Common myeloid progenitor, CD34-positive (primary cell): ENCODE results near the gene SUSD3.
A peak's percentile ranks its signal among the peaks of the same experiment; 100 is the strongest.
"Not testable (repeated sequence)": the region's sequence is repeated elsewhere in the genome, so short reads cannot be mapped to it uniquely, and the experiment has no call there.

ENCODE experiments used
- CTCF ChIA-PET: fragments of 350-600 bp; sonication (Branson Sonifier 250); formaldehyde crosslinking; loops from one replicate; lab custom pipeline; 2021; ENCODE audit warnings: antibody characterized with exemption; lab: Charles Lee
- POLR2A ChIA-PET: fragments of 350-600 bp; sonication (Branson Sonifier 250); formaldehyde crosslinking; loops from one replicate; lab custom pipeline; 2021; ENCODE audit warnings: antibody characterized with exemption; lab: Charles Lee
- DNase-seq, 3 donors: peaks; one replicate each; pipeline versions ENCODE4 v3.0.0 to v3.0.0-alpha.2; 2013
- H3K27ac ChIP-seq, 2 experiments: 1 replicate in 1 of 2; 2 replicates in 1 of 2; pipeline ENCODE4 v1.7.0; 2013; ENCODE audit warnings: inconsistent platforms in 2 of 2, low read length in 2 of 2, mild to moderate bottlenecking in 2 of 2, low read depth in 1 of 2, moderate library complexity in 1 of 2; ENCODE audit not compliant: severe bottlenecking in 2 of 2, insufficient read depth in 1 of 2, poor library complexity in 1 of 2
- H3K27me3 ChIP-seq, 5 experiments: replicated peaks in 2 of 5; 1 replicate in 3 of 5; 2 replicates in 2 of 5; pipeline versions ENCODE4 v1.6.1 to v1.7.0; 2013; ENCODE audit warnings: low read length in 4 of 5, mild to moderate bottlenecking in 2 of 5, moderate library complexity in 2 of 5, inconsistent platforms in 1 of 5; ENCODE audit not compliant: insufficient read depth in 5 of 5, control insufficient read depth in 4 of 5
- H3K36me3 ChIP-seq, 4 experiments: 1 replicate in 2 of 4; 2 replicates in 2 of 4; pipeline versions ENCODE4 v1.6.1 to v1.7.0; 2013; ENCODE audit warnings: low read length in 3 of 4, control low read depth in 1 of 4, mild to moderate bottlenecking in 1 of 4; ENCODE audit not compliant: control insufficient read depth in 4 of 4, insufficient read depth in 4 of 4
- H3K4me1 ChIP-seq, 4 experiments: 1 replicate in 3 of 4; 2 replicates in 1 of 4; pipeline versions ENCODE4 v1.6.1 to v1.7.1; 2013; ENCODE audit warnings: low read length in 3 of 4, mild to moderate bottlenecking in 3 of 4, control low read depth in 1 of 4, inconsistent platforms in 1 of 4, moderate library complexity in 1 of 4; ENCODE audit not compliant: control insufficient read depth in 4 of 4, insufficient read depth in 4 of 4; ENCODE audit errors: control extremely low read depth in 1 of 4
- H3K4me3 ChIP-seq, 7 experiments: 1 replicate in 4 of 7; 2 replicates in 3 of 7; pipeline versions ENCODE4 v1.5.1 to v1.7.0; 2013; ENCODE audit warnings: mild to moderate bottlenecking in 7 of 7, low read length in 6 of 7, moderate library complexity in 6 of 7, inconsistent platforms in 2 of 7, low read depth in 2 of 7, control low read depth in 1 of 7; ENCODE audit not compliant: insufficient read depth in 4 of 7, control insufficient read depth in 1 of 7; ENCODE audit errors: extremely low read depth in 1 of 7
- H3K9me3 ChIP-seq, 5 experiments: 1 replicate in 4 of 5; 2 replicates in 1 of 5; pipeline versions ENCODE4 v1.6.1 to v1.7.1; 2013; ENCODE audit warnings: low read length in 4 of 5, mild to moderate bottlenecking in 2 of 5, inconsistent platforms in 1 of 5, low read depth in 1 of 5, moderate library complexity in 1 of 5; ENCODE audit not compliant: control insufficient read depth in 4 of 5, insufficient read depth in 2 of 5; ENCODE audit errors: control extremely low read depth in 1 of 5
- WGBS: methylation state at CpG from one replicate; pipeline ENCODE4 v1.1.5; 2013; ENCODE audit not compliant: insufficient coverage; 5-methylcytosine and 5-hydroxymethylcytosine counted together

Gene SUSD3

GRCh38 chr9:93098236-93098946 lies 39.9 kb downstream of the SUSD3 start:
- Histone ChIP-seq H3K27ac (peak overlapping the region; percentile 84 to 88), H3K9me3 (peaks cover 0 to 2% (median 0%) of the 10 kb centered on the region in 5 experiments), H3K4me1 (peaks cover 11 to 66% (median 62%) of the 10 kb centered on the region in 4 experiments), H3K27me3 (no peaks in the 10 kb centered on the region), H3K4me3 (peak overlapping the region; percentile 80 to 98 (median 91)), H3K36me3 (peaks cover 0 to under 1% (median under 1%) of the 10 kb centered on the region in 4 experiments)
- under 1% methylated on average over 13 of the region's 15 CpGs for WGBS
- ChIA-PET CTCF (interaction anchor here (0.6 to 2.7 kb wide), 12 partner anchors 10 to 95 kb away, joined by 3 to 8 read pairs (median 4); no protein-coding TSS in a partner anchor), POLR2A (interaction anchor here (0.6 to 1.4 kb wide), 5 partner anchors 9 to 39 kb away, joined by 3 to 13 read pairs (median 6); partner anchors contain the start of gene NINJ1)
- peak; percentile 94 to 99 (median 99) for DNase-seq

DNA sequence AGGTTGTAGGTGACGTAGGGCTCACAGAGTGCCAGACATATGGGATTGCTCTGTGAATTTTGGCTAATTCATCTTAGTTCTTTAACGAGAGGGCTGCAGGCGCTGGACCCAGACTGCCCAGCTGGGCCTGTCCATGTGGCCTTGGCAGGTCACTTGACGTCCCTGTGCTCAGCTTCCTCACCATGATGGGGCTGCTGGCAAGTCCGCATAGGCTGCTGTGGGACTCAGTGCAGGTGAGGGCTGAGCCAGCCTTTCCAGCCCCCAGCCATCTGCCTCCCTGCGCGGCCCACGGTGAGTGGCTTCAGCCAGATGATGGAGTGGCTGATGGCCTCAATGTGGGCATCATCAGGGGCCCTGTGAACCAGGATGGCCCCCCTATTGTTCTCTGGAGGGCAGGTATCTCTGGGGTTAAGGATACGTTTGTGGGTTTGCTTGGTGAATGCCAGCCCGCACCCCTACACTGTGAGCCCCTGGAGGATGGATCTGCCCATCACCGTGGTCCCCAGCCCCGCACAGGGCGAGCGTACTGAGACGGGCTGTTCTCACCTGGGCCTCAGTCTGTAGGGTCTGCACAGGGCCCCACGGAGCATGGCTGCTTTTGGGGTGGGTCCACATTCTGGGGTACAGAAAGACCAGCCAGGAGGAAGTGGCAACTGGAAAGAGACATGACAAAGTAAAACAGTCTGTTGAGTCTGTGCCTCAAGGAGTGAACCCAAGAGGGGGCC lies 41.2 kb downstream of the SUSD3 start:
- H3K27me3 ChIP-seq: no peaks in the 10 kb centered on the region
- peaks cover 4 to 13% (median 5%) of the 10 kb centered on the region in 4 experiments for H3K36me3 ChIP-seq
- H3K27ac ChIP-seq: peak overlapping the region; percentile 18 to 52
- H3K4me3 ChIP-seq: peak overlapping the region in 5 of 7 experiments; percentile 20 to 98 (median 26)
- ChIA-PET POLR2A (no interaction called here), CTCF (interaction anchor here (0.8 to 2.7 kb wide), 5 partner anchors 9 to 97 kb away, joined by 4 to 8 read pairs (median 5); no protein-coding TSS in a partner anchor)
- WGBS: 70% methylated on average over 15 of the region's 16 CpGs
- DNase-seq: peak in 2 of 3 donors; percentile 56 to 65
- H3K4me1 ChIP-seq: peaks cover 11 to 55% (median 49%) of the 10 kb centered on the region in 4 experiments
- H3K9me3 ChIP-seq: peaks cover 0 to 9% (median 3%) of the 10 kb centered on the region in 5 experiments

GRCh38 chr9:93100276-93100636 lies 41.8 kb downstream of the SUSD3 start:
- H3K27ac ChIP-seq: peak overlapping the region in 1 of 2 experiments; percentile 52
- CTCF ChIA-PET: no interaction called here

GRCh38 chr9:93101086-93101485 lies 42.6 kb downstream of the SUSD3 start:
- Histone ChIP-seq H3K9me3 (peaks cover 0 to 12% (median 3%) of the 10 kb centered on the region in 5 experiments), H3K36me3 (peaks cover 4 to 17% (median 6%) of the 10 kb centered on the region in 4 experiments), H3K4me1 (peaks cover 11 to 50% (median 42%) of the 10 kb centered on the region in 4 experiments)
- DNase-seq, POLR2A ChIA-PET, H3K4me3 ChIP-seq, H3K27ac ChIP-seq, H3K27me3 ChIP-seq, CTCF ChIA-PET: not testable (repeated sequence)
- WGBS: 97% methylated on average over 9 of the region's 11 CpGs

More at GRCh38 chr9:93100276-93100636, 41.8 kb downstream of the SUSD3 start:
- no peaks in the 10 kb centered on the region for H3K27me3 ChIP-seq
- POLR2A ChIA-PET: no interaction called here
- peaks cover 11 to 49% (median 43%) of the 10 kb centered on the region in 4 experiments for H3K4me1 ChIP-seq
- H3K36me3 ChIP-seq: peaks cover 4 to 16% (median 6%) of the 10 kb centered on the region in 4 experiments
- 85% methylated on average over 4 of the region's 8 CpGs for WGBS
- no peak for DNase-seq
- H3K9me3 ChIP-seq: peaks cover 0 to 12% (median 3%) of the 10 kb centered on the region in 5 experiments
- H3K4me3 ChIP-seq: peak overlapping the region in 3 of 7 experiments; percentile 26 to 98 (median 39)

DNA sequence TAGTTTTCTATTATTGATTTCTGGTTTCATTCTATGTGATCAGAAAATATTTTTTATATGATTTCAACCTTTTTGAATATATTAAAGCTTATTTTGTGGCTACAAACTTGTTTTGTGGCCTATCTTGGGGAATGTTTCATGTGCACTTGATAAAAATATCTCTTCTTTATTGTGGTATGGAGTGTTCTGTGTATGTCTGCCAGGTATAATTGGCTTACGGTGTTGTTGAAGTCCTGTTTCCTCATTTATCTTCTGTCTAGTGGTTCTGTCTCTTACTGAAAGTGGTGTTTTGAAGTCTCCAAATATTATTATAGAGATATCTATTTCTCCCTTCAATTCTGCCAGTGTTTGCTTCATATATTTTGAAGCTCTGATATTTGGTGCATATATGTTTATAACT lies 47.1 kb downstream of the SUSD3 start:
- CTCF ChIA-PET: interaction anchor here (1.1 to 7.2 kb wide), 3 partner anchors 9 to 53 kb away, joined by 3 to 76 read pairs (median 4); no protein-coding TSS in a partner anchor
- peaks cover 7 to 41% (median 28%) of the 10 kb centered on the region in 4 experiments for H3K36me3 ChIP-seq
- DNase-seq: no peak
- no peaks in the 10 kb centered on the region for H3K27me3 ChIP-seq
- H3K27ac ChIP-seq: no peak overlapping the region
- peaks cover 0 to 12% (median 3%) of the 10 kb centered on the region in 5 experiments for H3K9me3 ChIP-seq
- no peak overlapping the region for H3K4me3 ChIP-seq
- no CpG with 5 or more reads among the region's 1 CpG for WGBS
- POLR2A ChIA-PET: no interaction called here
- H3K4me1 ChIP-seq: peaks cover 3 to 39% (median 24%) of the 10 kb centered on the region in 4 experiments

- peaks cover 0 to 12% (median 3%) of the 10 kb centered on the region in 5 experiments for H3K9me3 ChIP-seq
- no peak for DNase-seq
- peak overlapping the region in 1 of 2 experiments; percentile 8 for H3K27ac ChIP-seq
- CTCF ChIA-PET: interaction anchor here (0.6 to 7.2 kb wide), 15 partner anchors 12 to 1282 kb away, joined by 3 to 76 read pairs (median 5); partner anchors contain the start of gene NINJ1
- H3K36me3 ChIP-seq: peaks cover 7 to 58% (median 42%) of the 10 kb centered on the region in 4 experiments
- 91% methylated on average over 10 of the region's 14 CpGs for WGBS
- no peak overlapping the region for H3K4me3 ChIP-seq
- POLR2A ChIA-PET: interaction anchor here (1.2 to 1.3 kb wide), 2 partner anchors 9 to 43 kb away, joined by 3 to 6 read pairs; no protein-coding TSS in a partner anchor
- peaks cover 3 to 46% (median 31%) of the 10 kb centered on the region in 4 experiments for H3K4me1 ChIP-seq
- no peaks in the 10 kb centered on the region for H3K27me3 ChIP-seq
Measured at GRCh38 chr9:93107151-93107824, 48.8 kb downstream of the SUSD3 start.
